GM06990 (cell line): ENCODE results near the gene KDM4D.
"Not testable (repeated sequence)": the region's sequence is repeated elsewhere in the genome, so short reads cannot be mapped to it uniquely, and the experiment has no call there.

Experiments used
- DNase-seq: peaks from one replicate; pipeline ENCODE4 v3.0.0-alpha.2; 2011; ENCODE audit not compliant: insufficient read length; ENCODE audit errors: extremely low read depth
- H3K27me3 ChIP-seq: replicated peaks from 2 replicates; pipeline ENCODE4 v1.6.0; 2011; ENCODE audit warnings: low read length; ENCODE audit not compliant: control insufficient read depth, insufficient read depth
- H3K36me3 ChIP-seq: 2 replicates; pipeline ENCODE4 v1.5.1; 2011; ENCODE audit warnings: low read length; ENCODE audit not compliant: control insufficient read depth, insufficient read depth
- H3K4me3 ChIP-seq: replicated peaks from 2 replicates; pipeline ENCODE4 v1.5.1; 2011; ENCODE audit warnings: low read depth, mild to moderate bottlenecking, control low read depth, low read length
- TF ChIP-seq, protein P1 (sequence below): IDR thresholded peaks from 2 replicates; pipeline ENCODE4 v1.5.1; 2011; ENCODE audit warnings: low read length, control low read depth, mild to moderate bottlenecking, inconsistent platforms; ENCODE audit not compliant: insufficient read depth, poor library complexity, severe bottlenecking

The KDM4D gene

DNA sequence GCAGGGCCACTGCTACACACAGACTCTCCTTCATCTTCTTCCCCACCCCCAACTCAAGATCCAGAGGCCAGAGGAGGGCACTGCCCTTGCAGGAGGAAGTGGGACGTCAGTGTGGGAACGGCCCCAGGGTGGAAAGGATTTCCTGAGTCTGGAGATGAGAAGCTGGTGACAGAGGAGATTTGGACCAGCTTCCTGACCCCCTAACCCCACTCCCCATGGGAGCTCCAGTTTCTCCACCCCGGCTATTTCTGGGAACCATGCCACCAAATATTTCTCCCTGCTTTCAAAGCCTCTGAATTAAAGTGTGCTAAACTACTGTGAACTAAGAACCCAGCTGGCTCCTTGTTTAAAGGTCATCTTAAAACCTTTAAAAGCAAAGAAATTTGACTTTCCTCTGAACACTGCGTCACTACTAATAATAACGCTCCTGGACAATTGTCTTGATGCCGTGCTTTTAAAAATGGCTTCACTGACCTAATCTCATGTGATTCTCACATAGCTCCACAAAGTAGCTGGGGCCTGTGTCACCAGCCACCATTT is 46.7 kb upstream of the KDM4D start:
- DNase-seq: no peak
- TF ChIP-seq, protein P1, sequence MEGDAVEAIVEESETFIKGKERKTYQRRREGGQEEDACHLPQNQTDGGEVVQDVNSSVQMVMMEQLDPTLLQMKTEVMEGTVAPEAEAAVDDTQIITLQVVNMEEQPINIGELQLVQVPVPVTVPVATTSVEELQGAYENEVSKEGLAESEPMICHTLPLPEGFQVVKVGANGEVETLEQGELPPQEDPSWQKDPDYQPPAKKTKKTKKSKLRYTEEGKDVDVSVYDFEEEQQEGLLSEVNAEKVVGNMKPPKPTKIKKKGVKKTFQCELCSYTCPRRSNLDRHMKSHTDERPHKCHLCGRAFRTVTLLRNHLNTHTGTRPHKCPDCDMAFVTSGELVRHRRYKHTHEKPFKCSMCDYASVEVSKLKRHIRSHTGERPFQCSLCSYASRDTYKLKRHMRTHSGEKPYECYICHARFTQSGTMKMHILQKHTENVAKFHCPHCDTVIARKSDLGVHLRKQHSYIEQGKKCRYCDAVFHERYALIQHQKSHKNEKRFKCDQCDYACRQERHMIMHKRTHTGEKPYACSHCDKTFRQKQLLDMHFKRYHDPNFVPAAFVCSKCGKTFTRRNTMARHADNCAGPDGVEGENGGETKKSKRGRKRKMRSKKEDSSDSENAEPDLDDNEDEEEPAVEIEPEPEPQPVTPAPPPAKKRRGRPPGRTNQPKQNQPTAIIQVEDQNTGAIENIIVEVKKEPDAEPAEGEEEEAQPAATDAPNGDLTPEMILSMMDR: no peak
- H3K4me3 ChIP-seq: no peak overlapping the region
- H3K27me3 ChIP-seq: no peaks in the 10 kb centered on the region
- H3K36me3 ChIP-seq: no peaks in the 10 kb centered on the region

DNA sequence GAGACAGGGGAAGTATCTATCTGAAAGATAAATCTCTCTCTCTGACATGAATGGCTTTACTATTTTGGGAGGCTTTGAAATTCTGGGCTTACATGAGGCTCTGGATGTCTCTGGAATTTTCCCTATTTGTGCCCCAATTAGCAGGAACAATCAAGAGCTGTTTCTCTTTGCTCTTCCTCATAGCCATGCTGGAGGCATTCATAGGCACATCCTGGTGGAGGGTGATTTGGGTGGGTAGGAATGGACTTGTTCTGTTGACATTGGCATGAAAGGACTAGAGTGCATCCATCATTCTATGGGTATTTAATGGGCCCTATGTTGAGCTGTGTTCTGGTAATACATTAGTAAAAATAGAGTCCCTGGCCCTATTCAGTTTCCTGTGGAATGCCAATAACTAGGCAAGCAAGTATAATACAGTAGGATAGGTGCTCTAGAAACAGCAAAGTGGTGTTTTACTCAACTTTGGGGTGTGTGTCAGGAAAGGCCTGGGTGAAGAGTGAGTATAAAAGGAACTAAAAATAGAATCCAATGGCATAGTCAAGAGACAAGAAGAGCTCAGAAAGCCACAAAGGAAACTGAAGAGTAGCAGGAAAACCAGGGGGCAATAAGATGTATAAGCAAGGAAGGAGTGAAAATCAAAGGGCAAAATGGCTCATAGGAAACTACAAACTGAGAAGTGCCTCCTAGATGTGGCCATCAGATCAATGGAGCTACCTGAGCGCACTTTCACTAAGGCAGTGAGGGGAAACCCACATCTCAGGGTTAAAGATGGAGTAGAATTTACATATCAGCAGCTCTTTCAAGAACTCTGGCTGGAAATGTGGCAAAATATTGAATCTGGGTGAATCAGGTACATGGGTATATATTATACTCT is 45.2 kb upstream of the KDM4D start:
- no peak overlapping the region for H3K4me3 ChIP-seq
- TF ChIP-seq, protein P1: no peak
- H3K27me3 ChIP-seq: no peaks in the 10 kb centered on the region
- no peak for DNase-seq
- no peaks in the 10 kb centered on the region for H3K36me3 ChIP-seq

DNA sequence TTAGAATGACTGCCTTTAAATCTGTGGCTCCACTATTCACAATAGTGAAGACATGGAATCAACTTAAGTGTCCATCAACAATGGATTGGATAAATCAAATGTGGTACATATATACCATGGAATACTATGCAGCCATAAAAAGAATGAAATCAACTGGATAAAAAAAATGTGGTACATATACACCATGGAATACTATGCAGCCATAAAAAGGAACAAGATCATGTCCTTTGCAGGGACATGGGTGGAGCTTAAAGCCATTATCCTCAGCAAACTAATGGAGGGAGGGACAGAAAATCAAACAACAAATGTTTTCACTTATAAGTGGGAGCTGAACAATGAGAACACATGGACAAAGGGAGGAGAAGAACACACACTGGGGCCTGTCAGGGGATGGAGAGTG is 41.4 kb upstream of the KDM4D start:
- not testable (repeated sequence) for H3K4me3 ChIP-seq, DNase-seq

DNA sequence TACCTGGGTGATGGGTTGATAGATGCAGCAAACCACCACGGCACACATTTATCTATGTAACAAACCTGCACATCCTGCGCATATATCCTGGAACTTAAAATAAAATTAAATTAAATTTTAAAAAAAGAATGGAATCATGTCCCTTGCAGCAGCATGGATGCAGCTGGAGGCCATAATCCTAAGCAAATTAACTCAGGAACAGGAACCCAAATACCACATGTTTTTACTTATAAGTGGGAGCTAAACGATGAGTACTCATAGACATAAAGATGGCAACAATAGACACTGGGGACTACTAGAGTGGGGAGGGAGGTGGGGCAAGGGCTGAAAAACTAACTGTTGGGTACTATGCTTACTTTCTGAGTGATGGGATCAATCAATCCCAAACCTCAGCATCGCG is 41.0 kb upstream of the KDM4D start:
- H3K36me3 ChIP-seq: no peaks in the 10 kb centered on the region
- H3K4me3 ChIP-seq: no peak overlapping the region
- DNase-seq: no peak
- no peaks in the 10 kb centered on the region for H3K27me3 ChIP-seq
- TF ChIP-seq, protein P1: no peak

More for the DNA sequence above, 41.4 kb upstream of the KDM4D start:
- H3K36me3 ChIP-seq, H3K27me3 ChIP-seq: not testable (repeated sequence)

DNA sequence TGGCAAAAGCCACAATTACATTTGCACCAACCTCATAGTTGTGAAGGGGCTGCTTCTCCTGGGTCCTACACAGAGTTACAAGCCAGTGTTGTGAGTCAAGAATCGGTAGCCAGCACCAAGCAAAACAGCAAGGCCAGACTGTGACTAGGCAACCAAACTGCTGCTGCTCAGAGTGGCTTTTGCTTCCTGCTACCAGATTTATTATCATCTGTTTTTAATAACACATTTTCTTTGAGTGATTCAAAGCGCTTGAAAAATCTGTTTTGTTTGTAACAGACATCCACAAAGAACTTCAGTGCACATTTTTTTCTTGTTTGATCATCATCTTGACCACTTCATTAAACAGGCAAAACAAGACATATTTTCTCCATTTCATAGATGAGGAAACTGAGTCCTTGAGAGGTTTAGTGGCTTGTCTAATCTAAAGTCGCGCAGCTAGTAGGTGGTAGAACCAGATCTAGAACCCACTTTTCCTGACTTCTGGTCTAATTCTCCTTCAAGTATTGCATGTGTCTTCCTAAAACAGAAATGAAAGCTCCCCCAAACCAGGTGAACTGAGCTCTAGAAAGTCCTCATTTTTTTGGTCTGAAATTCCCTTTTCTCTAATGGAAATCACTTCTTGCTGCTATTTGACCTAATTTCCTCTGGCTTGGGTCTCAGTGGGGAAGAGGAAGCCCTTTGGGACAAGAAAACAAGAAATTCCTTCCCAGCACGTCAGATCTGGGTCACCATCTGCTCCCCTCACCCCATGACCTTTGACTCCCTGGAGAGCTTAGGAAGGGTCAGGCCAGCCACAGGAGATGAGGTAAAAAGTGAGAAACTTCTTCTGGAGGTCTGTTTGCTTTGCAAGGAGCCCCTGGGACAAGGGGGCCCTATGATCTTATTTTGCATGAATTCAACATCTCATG is 40.0 kb upstream of the KDM4D start:
- TF ChIP-seq, protein P1: no peak
- H3K27me3 ChIP-seq: no peaks in the 10 kb centered on the region
- no peak for DNase-seq
- no peaks in the 10 kb centered on the region for H3K36me3 ChIP-seq
- no peak overlapping the region for H3K4me3 ChIP-seq

DNA sequence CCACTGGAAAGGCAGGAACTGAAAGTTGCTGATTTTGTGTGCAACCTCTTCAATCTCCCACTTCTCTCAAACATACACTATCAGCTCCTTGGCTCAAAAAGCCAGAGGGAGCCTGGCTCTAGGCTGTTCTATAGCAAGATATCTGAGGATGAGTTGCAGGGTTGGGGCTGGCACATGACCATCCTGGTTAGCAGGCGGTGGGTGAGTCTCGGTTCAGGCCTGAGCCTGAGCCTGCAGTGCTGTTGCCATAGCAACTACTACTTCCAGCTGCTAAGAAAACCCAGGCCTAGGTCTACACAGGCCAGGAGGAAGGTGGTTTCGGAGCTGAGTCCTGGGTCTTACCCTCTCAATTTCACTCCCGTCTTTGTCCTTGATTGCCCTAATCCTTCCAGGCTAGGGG is 39.1 kb upstream of the KDM4D start:
- no peak for DNase-seq
- Histone ChIP-seq H3K36me3 (no peaks in the 10 kb centered on the region), H3K27me3 (no peaks in the 10 kb centered on the region), H3K4me3 (no peak overlapping the region)
- TF ChIP-seq, protein P1: no peak
